Upper lobe of left lung (tissue), 4 donors: ENCODE results near the gene SV2C.

Experiments used
- CTCF ChIP-seq, 6 experiments: fragments of 450-650 bp in 4 of 6; fragments of 200-600 bp in 2 of 6; sonication (generic) in 2 of 6; IDR thresholded peaks; one replicate each; pipeline ENCODE4 v1.5.1; 2016 to 2019; ENCODE audit warnings: antibody characterized with exemption in 6 of 6
- POLR2A ChIP-seq, 4 donors: fragments of 450-650 bp; IDR thresholded peaks; one replicate each; pipeline ENCODE4 v1.5.1; 2016 to 2017; ENCODE audit warnings: antibody characterized with exemption in 4 of 4, mild to moderate bottlenecking in 2 of 4
- POLR2AphosphoS5 ChIP-seq, 2 donors: sonication (generic); formaldehyde crosslinking; IDR thresholded peaks; one replicate each; pipeline ENCODE4 v1.5.1; 2017; ENCODE audit warnings: antibody characterized with exemption in 2 of 2

GRCh38 chr5:76345582-76345981, 262.4 kb downstream of the SV2C start:
- TF ChIP-seq CTCF (IDR thresholded peaks at IDR 0.05) (no peak), POLR2A (IDR thresholded peaks at IDR 0.05) (no peak), POLR2AphosphoS5 (IDR thresholded peaks at IDR 0.05) (no peak)
